GM12878 (cell line): ENCODE data around the gene TEKT5.

Experiments used
- CBX5 ChIP-seq: sonication (generic); IDR thresholded peaks from 2 replicates; pipeline ENCODE4 v1.6.1; 2016; ENCODE audit warnings: low read depth, moderate library complexity, mild to moderate bottlenecking, inconsistent platforms
- CREB1 ChIP-seq: IDR thresholded peaks from 2 replicates; pipeline ENCODE4 v1.6.1; 2012; ENCODE audit warnings: low read depth, mild to moderate bottlenecking, inconsistent platforms
- CTCF ChIP-seq, 3 experiments: IDR thresholded peaks in 2 of 3; conservative IDR thresholded peaks in 1 of 3; 2 replicates each; pipeline ENCODE4 v1.5.1; 2011; ENCODE audit warnings: low read depth in 3 of 3, low read length in 3 of 3, mild to moderate bottlenecking in 3 of 3, control low read depth in 2 of 3, moderate library complexity in 2 of 3, inconsistent platforms in 1 of 3, mixed read lengths in 1 of 3; ENCODE audit not compliant: control insufficient read depth in 2 of 3, insufficient read depth in 1 of 3; ENCODE audit errors: extremely low read depth in 1 of 3
- ESRRA ChIP-seq: IDR thresholded peaks from 2 replicates; pipeline ENCODE4 v1.6.1; 2012; ENCODE audit warnings: mild to moderate bottlenecking, low read length, improper control_type of control experiment
- GABPA ChIP-seq: IDR thresholded peaks from 2 replicates; pipeline ENCODE4 v1.6.1; 2014; ENCODE audit warnings: antibody characterized with exemption, low read depth, mild to moderate bottlenecking, inconsistent platforms
- IRF4 ChIP-seq: IDR thresholded peaks from 2 replicates; pipeline ENCODE4 v1.6.1; 2011; ENCODE audit warnings: low read depth, low read length
- MTA2 ChIP-seq: fragments of 450-650 bp; IDR thresholded peaks from 2 replicates; pipeline ENCODE4 v1.6.1; 2016; ENCODE audit warnings: low read depth, mild to moderate bottlenecking, moderate library complexity
- POLR2A ChIP-seq: IDR thresholded peaks from 2 replicates; pipeline ENCODE4 v1.6.1; 2011; ENCODE audit warnings: low read depth, mild to moderate bottlenecking, low read length
- SREBF2 ChIP-seq: IDR thresholded peaks from 2 replicates; pipeline ENCODE4 v1.6.1; 2012; ENCODE audit warnings: mild to moderate bottlenecking, low read length
- ZBTB11 ChIP-seq: fragments of 450-650 bp; formaldehyde crosslinking; IDR thresholded peaks from 2 replicates; pipeline ENCODE4 v1.5.0; 2022; ENCODE audit warnings: mild to moderate bottlenecking, missing genetic modification characterization

DNA sequence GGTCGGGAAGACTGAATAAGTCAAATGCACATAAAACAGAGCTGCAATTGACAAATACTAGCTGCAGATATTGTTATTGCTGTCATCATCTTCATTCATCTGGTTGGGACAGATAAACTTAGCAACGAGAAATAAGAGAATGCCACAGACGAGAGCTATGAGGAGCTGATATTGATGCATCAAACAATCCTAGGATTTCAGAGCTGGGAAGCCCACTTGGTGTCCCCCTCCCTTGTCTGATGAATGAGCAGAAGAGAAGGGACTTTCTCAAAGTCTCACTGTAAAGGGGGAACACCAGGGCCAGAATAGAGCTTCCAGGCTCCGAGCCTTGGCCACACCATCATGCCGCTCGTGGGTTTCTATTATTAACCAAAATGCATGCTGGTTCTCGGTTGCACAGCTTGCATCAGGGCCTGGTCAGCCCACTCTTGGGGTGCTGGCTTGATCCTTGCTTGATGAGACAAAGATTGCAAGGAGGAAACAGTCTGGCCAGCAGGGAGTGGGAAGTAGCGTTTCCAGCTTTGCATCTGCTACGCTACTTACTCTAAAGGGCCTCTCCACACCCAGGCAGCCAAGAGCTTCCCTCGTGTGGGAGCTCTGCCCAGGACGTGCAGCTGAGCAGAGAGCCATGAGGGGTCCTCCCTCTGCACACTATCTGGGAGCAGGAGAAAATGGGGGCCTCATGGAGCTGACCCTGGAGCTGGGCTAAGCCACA is 85.9 kb downstream of the TEKT5 start:
- TF ChIP-seq ZBTB11 (CRISPR knock-in tag) (no peak), ESRRA (no peak), IRF4 (no peak), SREBF2 (no peak), MTA2 (no peak), CBX5 (no peak), CREB1 (no peak), CTCF (IDR thresholded peaks at IDR 0.05 in 2 of 3, conservative IDR thresholded peaks at IDR 0.05 in 1 of 3; ENCODE audit: control insufficient read depth in 2 of 3, extremely low read depth in 1 of 3, insufficient read depth in 1 of 3, low read depth in 3 of 3, low read length in 3 of 3) (no peak), POLR2A (no peak), GABPA (no peak)
